Stomach (tissue), 4 donors: ENCODE data around the gene KDM5B.

Experiments
- EP300 ChIP-seq: sonication (generic); formaldehyde crosslinking; IDR thresholded peaks from one replicate; pipeline ENCODE4 v1.6.1; 2017; ENCODE audit warnings: antibody characterized with exemption
- POLR2A ChIP-seq, 4 donors: fragments of 450-650 bp; IDR thresholded peaks; one replicate each; pipeline ENCODE4 v1.6.1; 2016; ENCODE audit warnings: antibody characterized with exemption in 4 of 4, control low read depth in 2 of 4, mild to moderate bottlenecking in 1 of 4, moderate library complexity in 1 of 4
- POLR2AphosphoS5 ChIP-seq, 3 donors: sonication (generic); formaldehyde crosslinking; IDR thresholded peaks; one replicate each; pipeline ENCODE4 v1.6.1; 2016; ENCODE audit warnings: antibody characterized with exemption in 3 of 3
- TF ChIP-seq, protein P1 (sequence below), 7 experiments: fragments of 450-650 bp in 4 of 7; fragments of 200-600 bp in 3 of 7; sonication (generic) in 3 of 7; IDR thresholded peaks; one replicate each; pipeline ENCODE4 v1.5.1; 2016 to 2019; ENCODE audit warnings: antibody characterized with exemption in 7 of 7, control low read depth in 2 of 7, mild to moderate bottlenecking in 1 of 7

GRCh38 chr1:202854787-202855186, 46.6 kb upstream of the KDM5B start:
- TF ChIP-seq, protein P1, sequence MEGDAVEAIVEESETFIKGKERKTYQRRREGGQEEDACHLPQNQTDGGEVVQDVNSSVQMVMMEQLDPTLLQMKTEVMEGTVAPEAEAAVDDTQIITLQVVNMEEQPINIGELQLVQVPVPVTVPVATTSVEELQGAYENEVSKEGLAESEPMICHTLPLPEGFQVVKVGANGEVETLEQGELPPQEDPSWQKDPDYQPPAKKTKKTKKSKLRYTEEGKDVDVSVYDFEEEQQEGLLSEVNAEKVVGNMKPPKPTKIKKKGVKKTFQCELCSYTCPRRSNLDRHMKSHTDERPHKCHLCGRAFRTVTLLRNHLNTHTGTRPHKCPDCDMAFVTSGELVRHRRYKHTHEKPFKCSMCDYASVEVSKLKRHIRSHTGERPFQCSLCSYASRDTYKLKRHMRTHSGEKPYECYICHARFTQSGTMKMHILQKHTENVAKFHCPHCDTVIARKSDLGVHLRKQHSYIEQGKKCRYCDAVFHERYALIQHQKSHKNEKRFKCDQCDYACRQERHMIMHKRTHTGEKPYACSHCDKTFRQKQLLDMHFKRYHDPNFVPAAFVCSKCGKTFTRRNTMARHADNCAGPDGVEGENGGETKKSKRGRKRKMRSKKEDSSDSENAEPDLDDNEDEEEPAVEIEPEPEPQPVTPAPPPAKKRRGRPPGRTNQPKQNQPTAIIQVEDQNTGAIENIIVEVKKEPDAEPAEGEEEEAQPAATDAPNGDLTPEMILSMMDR (IDR thresholded peaks at IDR 0.05): no peak
- TF ChIP-seq POLR2A (IDR thresholded peaks at IDR 0.05) (no peak), POLR2AphosphoS5 (IDR thresholded peaks at IDR 0.05) (no peak), EP300 (no peak)
